ENCODE results near the gene TMEM121.
"Not testable (repeated sequence)": the region's sequence is repeated elsewhere in the genome, so short reads cannot be mapped to it uniquely, and the experiment has no call there.

The TMEM121 gene

DNA sequence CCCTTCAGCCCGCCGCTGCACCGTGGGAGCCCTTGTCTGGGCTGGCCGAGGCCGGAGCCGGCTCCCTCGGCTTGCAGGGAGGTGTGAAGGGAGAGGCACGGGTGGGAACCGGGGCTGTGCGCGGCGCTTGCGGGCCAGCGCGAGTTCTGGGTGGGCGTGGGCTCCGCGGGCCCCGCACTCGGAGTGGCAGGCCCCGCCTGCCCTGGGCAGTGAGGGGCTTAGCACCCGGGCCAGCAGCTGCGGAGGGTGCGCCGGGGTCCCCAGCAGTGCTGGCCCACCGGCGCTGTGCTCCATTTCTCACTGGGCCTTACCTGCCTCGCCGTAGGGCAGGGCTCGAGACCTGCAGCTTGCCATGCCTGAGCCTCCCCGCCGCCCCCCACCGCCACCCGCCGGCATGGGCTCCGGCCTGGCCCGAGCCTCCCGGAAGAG, 21.4 kb downstream of the TMEM121 start:
- no peak for DNase-seq

- no peak for DNase-seq
Measured at GRCh38 chr14:105549481-105549880, 23.1 kb downstream of the TMEM121 start.

DNA sequence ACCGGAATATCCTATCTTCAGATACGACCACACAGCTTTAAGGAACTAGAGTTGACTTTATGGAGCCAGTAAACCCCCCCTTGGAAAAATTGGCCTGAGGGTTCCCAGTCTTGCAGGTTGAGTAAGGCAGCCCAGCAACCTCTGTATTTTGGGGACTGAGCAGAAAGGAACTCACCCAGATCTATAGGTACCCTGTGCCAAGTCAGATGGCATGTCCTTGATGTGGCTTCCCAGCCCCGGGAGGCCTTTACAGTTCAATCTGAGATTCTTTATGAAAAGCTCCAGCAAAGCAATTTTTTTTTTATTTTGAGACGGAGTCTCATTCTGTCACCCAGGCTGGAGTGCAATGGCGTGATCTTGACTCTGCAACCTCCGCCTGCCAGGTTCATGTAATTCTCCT, 27.6 kb downstream of the TMEM121 start:
- DNase-seq: no peak

DNA sequence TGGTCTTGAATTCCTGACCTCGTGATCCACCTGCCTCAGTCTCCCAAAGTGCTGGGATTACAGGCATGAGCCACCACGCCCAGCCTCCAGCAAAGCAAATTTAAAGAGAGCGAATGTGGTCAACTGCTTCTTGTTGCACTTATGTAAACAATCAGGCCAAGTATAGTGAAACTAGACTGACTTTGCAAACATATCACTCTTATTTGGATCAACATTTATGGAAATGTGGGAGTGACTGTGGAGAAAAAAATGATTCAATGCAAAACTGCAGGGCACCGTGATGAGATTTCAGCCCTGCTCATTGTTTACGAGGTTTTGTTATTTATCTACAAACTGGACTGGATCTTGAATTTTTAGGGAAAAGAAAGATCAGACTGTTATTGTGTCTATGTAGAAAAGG, 28.1 kb downstream of the TMEM121 start:
- no peak for DNase-seq

- not testable (repeated sequence) for DNase-seq
Measured at GRCh38 chr14:105557671-105558070, 31.3 kb downstream of the TMEM121 start.

GRCh38 chr14:105558449-105559154, 32.2 kb downstream of the TMEM121 start:
- not testable (repeated sequence) for DNase-seq

DNA sequence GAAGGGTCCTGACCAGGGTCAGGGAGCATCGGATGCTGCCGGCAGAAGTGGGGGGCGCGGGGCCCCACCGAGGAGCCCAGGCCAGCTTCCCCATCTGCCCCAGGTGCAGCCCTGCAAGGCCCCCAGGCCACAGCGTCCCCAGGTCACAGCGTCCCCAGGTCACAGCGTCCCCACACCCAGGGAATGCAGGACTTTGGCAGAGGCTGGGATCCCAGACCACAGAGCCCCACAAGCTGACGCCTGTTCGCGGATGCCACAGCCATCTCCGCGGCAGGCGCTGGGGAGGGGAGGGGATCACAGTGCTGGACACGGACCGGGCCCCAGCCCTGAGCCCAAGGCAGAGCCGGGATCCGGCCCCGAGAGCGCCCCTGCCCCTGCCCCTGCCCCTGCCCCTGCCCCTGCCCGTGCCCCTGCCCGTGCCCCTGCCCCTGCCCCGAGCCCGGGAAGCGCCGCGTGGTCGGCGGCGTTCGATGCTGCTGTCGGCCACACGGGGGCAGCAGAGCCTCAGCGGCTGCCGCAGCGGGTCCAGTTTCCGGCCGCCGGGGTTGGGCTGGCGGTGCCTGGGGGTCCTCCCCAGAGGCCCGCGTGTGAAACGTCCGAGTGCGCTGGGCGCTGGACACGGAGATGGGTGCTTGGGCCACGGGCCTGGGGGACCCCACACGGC, 33.1 kb downstream of the TMEM121 start:
- DNase-seq: peak; percentile 26

GRCh38 chr14:105560048-105560669, 33.8 kb downstream of the TMEM121 start:
- DNase-seq: not testable (repeated sequence)

DNA sequence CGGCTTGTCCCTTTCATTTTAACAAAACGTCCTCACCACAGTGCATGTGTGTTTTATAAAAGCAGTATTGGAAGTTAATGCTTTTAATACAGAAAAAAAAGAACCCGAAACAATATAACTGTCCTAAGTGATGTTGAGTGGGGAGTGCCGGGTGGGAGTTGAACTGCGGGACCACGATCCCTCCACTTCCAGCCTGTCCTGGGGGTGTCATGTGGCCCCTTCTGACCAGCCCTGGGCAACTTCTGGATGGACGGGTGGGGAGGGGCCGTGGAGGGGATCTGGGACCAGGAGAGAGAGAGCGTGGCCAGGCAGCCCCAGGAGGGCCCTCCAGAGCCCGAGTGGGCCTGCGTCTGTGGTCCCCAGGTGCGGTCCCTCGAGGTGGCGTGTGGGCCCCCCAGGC, 35.0 kb downstream of the TMEM121 start:
- not testable (repeated sequence) for DNase-seq

GRCh38 chr14:105562713-105563346, 36.4 kb downstream of the TMEM121 start:
- no peak for DNase-seq

DNA sequence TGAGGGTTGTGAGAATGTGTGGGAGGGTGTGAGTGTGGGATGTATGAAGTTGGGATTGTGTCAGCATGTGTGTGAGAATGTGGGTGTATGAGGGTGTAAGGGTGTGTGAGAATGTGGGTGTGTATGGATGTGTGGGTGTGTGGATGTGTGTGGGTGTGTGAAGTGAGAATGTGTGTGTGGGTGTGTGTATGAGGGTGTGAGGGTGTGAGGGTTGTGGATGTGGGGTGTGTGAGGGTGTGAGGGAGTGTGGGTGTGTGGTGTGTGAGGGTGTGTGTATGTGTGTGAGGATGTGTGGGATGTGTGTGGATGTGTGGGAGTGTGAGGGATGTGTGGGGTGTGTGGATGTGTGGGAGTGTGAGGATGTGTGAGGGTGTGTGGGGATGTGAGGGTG, 37.0 kb downstream of the TMEM121 start:
- DNase-seq: no peak

DNA sequence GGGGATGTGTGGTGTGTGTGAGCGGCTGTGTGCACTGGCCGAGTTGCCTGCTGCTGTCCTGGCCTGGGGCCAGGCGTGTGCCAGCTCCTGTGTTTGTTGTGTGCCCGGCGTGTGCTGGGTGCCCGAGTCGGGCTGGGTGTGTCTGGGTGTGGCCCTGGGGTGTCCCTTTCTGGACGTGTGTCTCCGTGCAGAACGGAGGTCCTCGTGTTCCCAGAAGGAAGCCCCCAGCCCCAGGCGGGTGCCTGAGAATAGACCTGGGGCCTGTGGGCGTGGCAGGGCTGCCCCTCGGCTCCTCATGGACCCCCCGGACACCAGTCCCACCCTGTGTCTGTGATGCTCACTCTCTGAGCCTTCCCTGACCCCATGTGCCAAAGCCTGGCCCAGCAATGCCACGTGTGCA, 38.2 kb downstream of the TMEM121 start:
- DNase-seq: not testable (repeated sequence)

DNA sequence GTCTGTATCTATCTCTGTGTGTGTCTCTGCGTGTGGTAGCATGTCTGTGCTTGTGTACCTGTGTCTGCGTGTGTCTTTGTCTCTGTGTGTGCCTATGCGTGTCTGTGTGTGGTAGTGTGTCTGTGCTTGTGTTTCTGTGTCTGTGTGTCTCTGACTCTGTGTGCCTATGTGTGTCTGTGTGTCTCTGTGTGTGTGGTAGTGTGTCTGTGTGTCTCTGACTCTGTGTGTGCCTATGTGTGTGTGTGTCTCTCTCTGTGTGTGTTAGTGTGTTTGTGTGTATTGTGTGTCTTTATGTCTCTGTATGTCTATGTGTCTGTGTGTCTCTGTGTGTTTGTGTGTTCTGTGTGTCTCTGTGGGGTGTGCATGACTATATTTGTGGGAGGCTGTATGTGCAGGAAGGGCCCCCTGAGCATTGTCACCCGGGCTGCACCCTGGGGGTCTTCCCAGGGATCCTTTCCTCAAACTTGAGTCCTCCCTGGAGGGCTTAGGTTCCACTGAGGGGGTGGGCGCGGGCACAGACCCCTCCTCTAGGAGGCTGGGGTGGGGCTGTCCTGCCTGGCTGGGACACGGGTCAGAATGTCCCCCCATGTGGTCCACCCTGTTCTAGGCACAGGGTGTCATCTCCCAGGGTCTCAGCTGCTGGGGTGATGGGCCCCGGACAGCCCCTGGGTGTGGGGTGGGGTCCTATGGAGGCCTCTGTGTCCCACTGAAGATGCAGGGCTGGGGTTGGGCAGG, 39.0 kb downstream of the TMEM121 start:
- DNase-seq: not testable (repeated sequence)

DNA sequence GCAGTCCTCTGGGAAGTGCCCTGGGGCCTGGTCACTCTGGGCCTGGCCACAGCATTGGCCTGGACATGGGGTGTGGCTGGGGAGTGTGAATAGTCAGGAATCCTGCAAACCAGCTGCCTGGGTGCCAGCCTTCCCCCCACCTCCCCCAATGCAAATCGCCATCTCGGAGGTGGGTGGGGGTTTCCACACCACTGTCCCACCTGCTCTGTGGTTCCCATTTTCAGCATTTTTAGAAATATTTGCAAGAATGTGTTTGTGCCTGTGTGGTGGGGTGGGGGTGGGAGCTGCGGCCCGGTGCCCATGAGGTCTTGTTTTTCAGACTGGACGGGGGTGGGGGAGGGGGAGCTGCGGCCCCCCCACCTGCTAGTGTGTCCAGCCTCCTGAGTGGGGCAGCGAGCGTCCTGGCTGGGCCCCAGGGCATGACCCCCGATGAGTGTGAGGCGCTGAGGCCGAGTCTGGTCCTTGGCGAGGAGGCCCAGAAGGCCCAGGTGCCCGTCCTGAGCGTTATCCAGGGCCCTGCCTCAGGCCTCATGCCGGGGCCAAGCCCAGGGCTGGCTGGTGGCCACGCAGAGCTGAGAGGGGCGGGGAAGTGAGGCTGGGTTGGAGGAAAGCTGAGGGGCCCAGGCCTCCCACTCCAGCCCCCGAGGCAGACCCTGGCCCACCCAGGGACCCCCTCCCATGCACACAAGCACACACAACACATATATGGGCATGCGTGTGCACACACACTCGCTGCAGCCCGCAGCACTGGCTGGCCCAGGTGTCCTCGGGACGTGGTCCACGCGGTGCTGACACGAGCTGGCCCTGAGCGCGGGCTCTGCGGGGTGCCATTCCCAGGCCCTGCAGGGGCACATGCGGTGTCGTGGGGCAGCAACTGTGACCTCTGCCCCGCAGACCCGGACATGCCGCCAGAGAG, 40.1 kb downstream of the TMEM121 start:
- not testable (repeated sequence) for DNase-seq

GRCh38 chr14:105567164-105568103, 41.1 kb downstream of the TMEM121 start:
- DNase-seq: not testable (repeated sequence)

DNA sequence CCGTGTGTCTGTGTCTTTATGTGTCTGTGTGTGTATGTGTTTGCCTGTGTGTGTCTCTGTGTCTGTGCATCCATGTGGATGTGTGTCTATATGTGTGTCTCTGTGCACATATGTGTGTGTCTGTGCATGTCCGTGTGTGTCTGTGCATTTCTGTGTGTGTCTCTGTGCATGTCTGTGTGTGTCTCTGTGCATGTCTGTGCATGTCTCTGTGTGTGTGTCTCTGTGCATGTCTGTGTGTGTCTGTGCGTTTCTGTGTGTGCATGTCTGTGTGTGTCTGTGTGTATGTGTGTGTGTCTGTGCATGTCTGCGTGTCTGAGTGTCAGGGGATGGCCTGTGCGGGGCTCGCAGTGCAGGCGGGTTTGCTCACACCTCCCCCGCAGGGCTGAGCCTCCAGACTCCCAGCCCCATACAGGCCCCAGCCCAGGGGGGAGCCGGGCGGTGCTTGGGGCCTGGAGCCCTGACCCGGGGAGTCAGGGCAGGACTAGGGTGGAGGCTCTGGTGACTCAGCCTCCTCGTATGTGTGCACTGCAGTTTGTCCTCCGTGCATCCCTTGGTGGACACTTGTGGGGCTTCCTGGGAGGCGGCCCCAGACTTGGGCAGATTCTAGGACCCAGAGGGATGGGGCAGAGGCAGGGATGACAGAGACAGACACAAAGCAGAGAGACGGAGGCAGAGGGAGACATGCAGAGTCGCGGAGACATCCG, 41.9 kb downstream of the TMEM121 start:
- DNase-seq: not testable (repeated sequence)

GRCh38 chr14:105568859-105569766, 42.7 kb downstream of the TMEM121 start:
- no peak for DNase-seq

DNA sequence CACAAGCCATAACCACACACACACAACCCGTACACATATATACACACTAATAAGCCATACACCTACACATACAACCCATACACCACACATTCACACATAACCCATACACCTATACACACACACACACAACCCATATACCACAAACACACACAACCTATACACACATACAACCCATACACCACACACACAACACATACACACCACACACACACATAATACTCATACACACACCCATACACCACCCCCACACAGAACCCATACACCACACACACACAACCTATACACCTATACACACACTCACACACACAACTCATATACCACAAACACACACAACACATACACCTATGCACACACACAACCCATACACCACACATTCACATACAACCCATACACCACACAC, 44.1 kb downstream of the TMEM121 start:
- no peak for DNase-seq
